NCI-H2029 (cell line): ENCODE measurements around the gene AMZ1.
A peak's percentile ranks its signal among the peaks of the same experiment; 100 is the strongest.
"Not testable (repeated sequence)": the region's sequence is repeated elsewhere in the genome, so short reads cannot be mapped to it uniquely, and the experiment has no call there.

Experiments used
- DNase-seq: peaks from one replicate; lab custom pipeline; 2025; lab: John Stamatoyannopoulos, UW

The AMZ1 gene

GRCh38 chr7:2668401-2668800 is 19.6 kb upstream of the AMZ1 start:
- DNase-seq, result no peak

GRCh38 chr7:2670171-2670570 is 17.8 kb upstream of the AMZ1 start:
- DNase-seq, result no peak

- peak; percentile 34 for DNase-seq
Measured at GRCh38 chr7:2670720-2671391, 17.1 kb upstream of the AMZ1 start.

GRCh38 chr7:2673214-2673613 is 14.8 kb upstream of the AMZ1 start:
- not testable (repeated sequence) for DNase-seq

GRCh38 chr7:2673934-2674333 is 14.1 kb upstream of the AMZ1 start:
- DNase-seq, result no peak

- no peak for DNase-seq
Measured at GRCh38 chr7:2675256-2675764, 12.7 kb upstream of the AMZ1 start.

GRCh38 chr7:2676576-2676975 is 11.4 kb upstream of the AMZ1 start:
- DNase-seq, result not testable (repeated sequence)

- not testable (repeated sequence) for DNase-seq
Measured at GRCh38 chr7:2678454-2678853, 9.5 kb upstream of the AMZ1 start.

GRCh38 chr7:2679135-2680127 is 8.6 kb upstream of the AMZ1 start:
- DNase-seq, result not testable (repeated sequence)

- no peak for DNase-seq
Measured at GRCh38 chr7:2680256-2680655, 7.7 kb upstream of the AMZ1 start.

- peak; percentile 74 for DNase-seq
Measured at GRCh38 chr7:2680792-2681490, 7.1 kb upstream of the AMZ1 start.

GRCh38 chr7:2681929-2682799 is 5.8 kb upstream of the AMZ1 start:
- no peak for DNase-seq

- DNase-seq, result no peak
Measured at GRCh38 chr7:2684501-2684900, 3.5 kb upstream of the AMZ1 start.

- no peak for DNase-seq
Measured at GRCh38 chr7:2686101-2686500, 1.9 kb upstream of the AMZ1 start.

- DNase-seq, result peak; percentile 52
Measured at GRCh38 chr7:2687338-2687869, 598 bp upstream of the AMZ1 start.

GRCh38 chr7:2688409-2689342 is 674 bp downstream of the AMZ1 start:
- DNase-seq, result no peak

- no peak for DNase-seq
Measured at GRCh38 chr7:2689343-2689847, 1.4 kb downstream of the AMZ1 start.

- peak; percentile 75 for DNase-seq
Measured at GRCh38 chr7:2689951-2690705, 2.1 kb downstream of the AMZ1 start.
